SH-SY5Y (cell line): ENCODE data around the gene SLC6A13.

Experiments
- GATA2 ChIP-seq: IDR thresholded peaks from 2 replicates; pipeline ENCODE4 v1.6.1; 2011; ENCODE audit warnings: mild to moderate bottlenecking, low read depth, low read length
- GATA3 ChIP-seq: IDR thresholded peaks from 2 replicates; pipeline ENCODE4 v1.6.1; 2011; ENCODE audit warnings: low read depth, mild to moderate bottlenecking, low read length, moderate library complexity

DNA sequence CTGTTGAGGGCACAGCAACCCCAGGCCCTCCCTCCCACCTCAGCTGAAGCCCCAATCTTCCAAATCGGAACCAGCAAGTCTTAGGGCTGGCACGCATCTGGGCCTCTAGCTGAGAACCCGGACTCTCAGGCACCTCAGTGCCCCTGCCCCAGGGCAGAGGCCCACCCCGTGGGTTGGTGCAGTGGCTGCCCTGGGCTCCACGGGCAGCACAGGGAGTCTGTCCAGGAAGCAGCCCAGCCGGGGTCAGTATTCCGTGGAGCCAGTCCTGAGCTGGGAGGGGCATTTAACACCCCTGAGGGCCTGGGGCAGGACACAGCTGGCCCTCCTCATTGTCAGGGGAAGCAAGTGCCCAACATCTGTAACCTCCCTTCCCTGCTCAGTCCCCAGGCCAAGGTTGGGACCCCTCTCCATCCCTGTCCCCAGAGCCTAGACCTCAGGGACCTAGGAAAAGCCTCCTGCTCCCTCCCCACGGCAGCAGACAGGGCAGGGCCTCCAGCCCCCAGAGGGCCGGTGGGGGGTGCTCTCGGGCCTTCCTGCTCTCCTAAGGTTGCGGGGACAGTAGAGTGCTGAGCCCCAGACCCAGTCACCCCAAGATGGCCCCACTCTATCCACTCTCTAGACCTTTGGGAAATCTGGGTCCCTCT is 85.2 kb downstream of the SLC6A13 start:
- TF ChIP-seq GATA3 (no peak), GATA2 (no peak)
